IPS-NIHi7 (cell line): ENCODE measurements around the gene EME1.

ENCODE experiments used
- DNase-seq: peaks from one replicate; pipeline ENCODE4 v3.0.0; 2012; ENCODE audit warnings: mixed read lengths; ENCODE audit errors: extremely low spot score

Gene EME1

DNA sequence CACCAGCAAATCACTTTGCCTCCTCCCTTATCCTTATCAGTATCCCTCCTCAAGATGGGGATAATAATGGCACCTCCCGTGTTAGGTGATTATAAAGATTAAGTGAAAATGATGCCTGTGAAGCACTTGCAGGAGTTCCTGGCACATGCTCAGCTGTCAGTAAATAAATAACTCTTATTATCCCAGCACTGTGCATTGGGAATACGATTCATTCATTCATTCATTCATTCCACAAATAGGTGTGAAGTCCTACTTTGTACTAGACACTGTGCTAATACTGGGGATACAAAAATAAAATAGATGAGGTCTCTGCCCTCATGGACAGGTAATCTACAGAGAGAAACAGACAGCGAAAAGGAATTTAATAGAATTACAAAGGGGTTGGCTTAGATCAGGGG, 25.1 kb upstream of the EME1 start:
- no peak for DNase-seq

GRCh38 chr17:50348522-50349242, 24.3 kb upstream of the EME1 start:
- DNase-seq, result no peak

GRCh38 chr17:50349243-50349600, 23.8 kb upstream of the EME1 start:
- DNase-seq, result no peak

DNA sequence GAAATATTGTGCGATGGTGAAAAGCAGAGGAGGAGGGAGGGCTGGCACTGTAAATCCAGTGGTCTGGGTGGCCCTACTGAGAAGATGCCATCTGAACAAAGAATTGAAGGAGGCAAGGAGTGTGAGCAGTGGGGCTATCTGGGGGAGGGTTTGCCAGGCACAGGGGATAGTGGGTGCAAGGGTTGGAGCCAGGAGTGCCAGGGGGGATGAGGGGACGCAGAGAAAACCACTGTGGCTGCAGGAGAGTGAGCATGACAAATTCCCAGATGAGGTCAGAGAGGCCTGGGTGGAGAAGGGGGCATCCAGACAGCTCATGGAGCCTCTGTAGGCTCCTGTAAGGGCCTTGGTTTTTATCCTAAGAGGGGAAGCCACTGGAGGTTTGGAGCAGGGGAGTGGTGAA, 22.3 kb upstream of the EME1 start:
- no peak for DNase-seq

DNA sequence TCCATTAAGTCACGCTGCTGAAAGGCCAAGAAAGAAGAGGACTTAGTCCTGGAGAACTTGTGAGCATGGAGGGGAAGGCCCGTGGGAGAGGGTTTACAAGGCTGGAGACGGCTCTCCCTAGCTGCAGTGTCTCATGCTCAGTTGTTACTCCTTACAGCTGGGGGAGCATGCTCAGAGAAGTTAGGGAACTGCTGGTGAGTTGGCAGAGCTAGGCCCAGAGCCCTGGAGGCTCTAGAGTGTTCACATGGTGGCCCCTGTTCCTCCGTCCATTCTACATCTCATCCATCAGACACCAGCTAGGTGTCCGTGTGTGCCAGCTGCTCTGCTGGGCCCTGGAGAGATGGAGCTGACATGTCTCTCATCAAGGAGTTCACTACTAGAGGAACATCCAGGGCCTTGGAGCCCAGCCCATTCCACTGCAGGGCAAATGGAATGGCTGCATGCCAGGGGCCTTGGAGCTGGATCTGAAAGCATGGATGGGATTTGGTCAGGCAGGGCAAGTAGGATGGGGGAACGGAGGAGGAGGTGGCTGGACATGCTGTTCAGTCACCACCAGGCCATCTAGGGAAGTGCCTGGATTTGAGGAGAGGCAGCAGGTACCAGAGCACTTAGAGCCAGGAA, 20.8 kb upstream of the EME1 start:
- no peak for DNase-seq

GRCh38 chr17:50352693-50353599, 20.1 kb upstream of the EME1 start:
- DNase-seq, result no peak

DNA sequence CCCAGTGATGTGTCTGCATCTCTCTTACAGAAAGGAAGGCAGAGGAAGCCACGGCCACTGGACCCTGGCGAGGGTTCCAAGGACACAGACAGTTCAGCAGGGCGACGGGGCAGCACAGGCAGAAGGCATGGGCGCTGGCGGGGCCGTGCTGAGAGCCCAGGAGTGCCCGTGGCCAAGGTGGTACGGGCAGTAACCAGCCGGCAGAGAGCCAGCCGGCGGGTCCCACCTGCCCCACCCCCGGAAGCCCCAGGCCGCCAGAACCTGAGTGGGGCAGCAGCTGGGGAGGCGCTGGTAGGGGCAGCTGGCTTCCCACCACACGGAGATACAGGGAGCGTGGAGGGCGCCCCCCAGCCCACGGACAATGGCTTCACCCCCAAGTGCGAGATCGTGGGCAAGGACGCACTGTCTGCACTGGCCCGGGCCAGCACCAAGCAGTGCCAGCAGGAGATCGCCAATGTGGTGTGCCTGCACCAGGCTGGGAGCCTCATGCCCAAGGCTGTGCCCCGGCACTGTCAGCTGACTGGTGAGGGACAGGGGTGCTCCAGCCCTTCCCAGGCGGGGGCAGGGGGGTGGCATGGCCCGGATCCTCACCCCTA, 19.3 kb upstream of the EME1 start:
- no peak for DNase-seq

GRCh38 chr17:50354198-50354597, 18.8 kb upstream of the EME1 start:
- no peak for DNase-seq

- DNase-seq, result no peak
Observed at GRCh38 chr17:50354776-50355175, 18.3 kb upstream of the EME1 start.

DNA sequence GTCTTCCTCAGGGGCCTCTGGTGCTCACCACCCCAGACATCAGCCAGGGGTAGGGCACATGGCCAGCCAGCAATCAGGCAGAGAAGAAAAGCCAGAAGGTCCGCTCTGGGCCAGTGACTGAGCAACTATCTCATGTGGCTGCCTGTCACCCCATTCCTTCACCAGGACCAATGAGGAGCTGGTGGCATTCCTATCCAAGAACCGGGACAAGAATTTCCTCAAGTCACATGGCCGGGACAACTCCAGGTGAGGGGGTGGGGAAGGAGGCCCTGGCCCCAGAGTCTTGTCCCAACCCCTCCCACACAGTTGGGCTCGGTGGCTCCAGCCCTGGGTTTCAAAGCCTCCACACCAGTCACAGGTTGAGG, 17.7 kb upstream of the EME1 start:
- no peak for DNase-seq

GRCh38 chr17:50355701-50356341, 17.2 kb upstream of the EME1 start:
- no peak for DNase-seq

- no peak for DNase-seq
Observed at GRCh38 chr17:50356418-50356817, 16.6 kb upstream of the EME1 start.

DNA sequence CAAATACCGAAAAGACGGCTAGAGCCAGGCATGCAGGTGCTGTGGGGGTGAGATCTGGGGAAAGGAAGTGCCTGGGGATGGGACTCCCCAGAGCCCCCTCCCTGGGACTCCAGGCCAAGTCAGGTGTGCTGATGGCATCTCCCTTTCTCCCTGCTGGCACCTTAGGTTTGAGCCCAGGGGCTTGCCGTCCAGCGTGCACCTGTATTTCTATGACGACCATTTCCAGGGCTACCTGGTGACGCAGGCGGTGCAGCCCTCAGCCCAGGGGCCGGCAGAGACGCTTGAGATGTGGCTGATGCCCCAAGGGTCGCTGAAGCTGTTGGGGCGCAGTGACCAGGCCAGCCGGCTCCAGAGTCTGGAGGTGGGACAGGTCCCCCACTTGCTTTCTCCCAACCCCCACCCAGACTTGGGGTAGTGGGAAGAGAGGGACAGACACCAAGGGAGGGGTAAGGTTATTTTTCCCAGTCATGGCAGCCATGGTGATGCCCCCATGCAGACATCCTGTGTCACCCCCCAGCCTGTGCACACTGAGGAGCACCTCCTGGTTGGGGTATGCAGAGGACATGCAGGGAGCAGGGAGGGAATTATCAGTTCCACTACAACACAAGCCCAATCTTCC, 16.0 kb upstream of the EME1 start:
- DNase-seq, result no peak

- DNase-seq, result no peak
Observed at GRCh38 chr17:50358177-50358576, 14.9 kb upstream of the EME1 start.

DNA sequence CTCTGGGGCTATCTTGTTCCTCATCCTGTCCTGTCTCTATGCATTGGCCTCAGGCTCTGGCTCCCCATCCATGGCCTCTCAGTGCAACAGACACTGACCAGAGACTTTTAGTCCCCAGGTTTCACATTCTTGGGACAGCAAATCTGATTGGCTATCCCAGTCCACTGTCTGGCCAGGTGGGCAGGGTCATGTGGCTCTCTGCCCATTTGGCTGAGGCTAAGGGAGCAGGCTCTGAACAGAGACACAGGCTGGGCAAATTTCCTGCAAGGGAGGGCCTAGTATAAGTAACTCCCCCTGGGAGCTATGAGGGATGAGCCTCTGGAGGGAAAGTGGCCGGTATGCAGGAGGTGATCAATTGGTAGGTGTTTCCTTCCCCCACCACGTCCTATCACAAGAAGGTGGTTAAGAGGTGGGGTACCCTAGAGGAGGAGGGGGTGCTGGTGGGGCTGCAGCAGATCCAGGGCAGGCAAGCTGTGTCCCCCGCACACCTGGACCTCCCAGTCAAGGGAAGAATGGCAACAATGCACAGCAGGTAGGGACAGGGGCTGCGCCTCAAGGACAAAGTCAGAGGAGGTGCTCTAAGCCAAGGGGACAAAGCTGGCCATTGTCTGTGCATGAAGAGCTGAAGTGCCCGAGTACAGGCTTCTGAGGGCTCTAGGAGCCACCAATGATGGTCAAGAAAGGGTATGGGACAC, 13.9 kb upstream of the EME1 start:
- DNase-seq, result no peak

DNA sequence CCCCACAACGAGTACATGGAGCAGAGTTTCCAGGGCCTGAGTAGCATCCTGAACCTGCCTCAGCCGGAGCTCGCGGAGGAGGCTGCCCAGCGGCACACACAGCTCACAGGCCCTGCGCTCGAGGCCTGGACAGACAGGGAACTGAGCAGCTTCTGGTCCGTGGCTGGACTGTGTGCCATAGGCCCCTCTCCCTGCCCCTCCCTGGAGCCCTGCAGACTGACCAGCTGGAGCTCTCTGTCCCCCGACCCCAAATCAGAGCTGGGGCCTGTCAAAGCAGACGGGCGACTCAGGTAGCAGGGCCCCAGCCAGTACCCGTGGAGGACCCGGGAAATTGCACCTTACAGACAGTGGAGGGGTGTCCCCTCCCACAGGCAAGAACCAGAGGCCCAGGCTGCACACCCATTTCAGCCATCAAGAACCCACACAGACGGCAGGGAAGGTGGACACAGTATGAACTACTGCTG, 13.0 kb upstream of the EME1 start:
- no peak for DNase-seq

GRCh38 chr17:50360486-50361115, 12.4 kb upstream of the EME1 start:
- DNase-seq, result no peak

DNA sequence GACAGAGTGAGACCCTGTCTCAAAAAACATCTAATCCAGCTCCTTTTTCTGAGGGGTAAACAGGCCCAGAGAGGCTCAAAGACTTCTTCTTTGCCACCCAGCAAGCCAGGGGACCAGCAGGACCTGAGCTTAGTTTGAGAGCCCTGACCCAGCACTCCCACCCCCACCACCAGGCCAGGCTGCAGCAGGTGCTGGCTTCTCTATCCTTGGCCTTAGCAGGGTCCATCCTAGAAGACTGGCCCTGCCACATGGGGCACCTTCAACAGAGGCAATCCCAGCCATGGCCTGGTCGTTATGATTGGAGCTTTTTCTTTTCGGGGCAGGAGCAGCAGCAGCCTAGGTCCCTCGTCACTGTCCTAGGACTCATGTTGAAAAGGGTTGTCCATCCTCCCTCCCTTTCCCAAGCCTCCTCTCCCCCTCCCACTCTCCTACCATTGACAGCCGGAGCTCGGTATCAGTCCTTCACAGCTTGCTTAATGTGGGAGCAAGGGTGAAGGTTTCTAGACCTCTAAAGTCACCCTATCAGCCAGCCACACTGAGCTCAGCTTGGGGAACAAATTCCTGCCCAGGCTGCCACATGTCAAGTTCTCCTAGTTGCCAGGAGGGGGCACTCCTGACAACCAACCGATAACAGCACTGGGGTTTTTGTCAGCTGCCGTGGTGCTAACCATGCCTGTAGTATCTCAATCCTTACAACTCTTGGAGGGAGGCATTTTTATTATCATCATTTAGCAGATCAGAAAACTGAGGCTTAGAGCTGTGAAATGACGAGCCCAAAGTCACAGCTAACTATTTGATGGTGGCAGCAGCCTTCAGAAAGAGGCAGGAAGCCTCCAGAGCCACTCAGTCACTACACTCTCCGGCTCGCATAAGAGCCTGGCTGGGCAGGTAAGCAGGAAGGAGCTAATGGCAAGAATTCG, 11.2 kb upstream of the EME1 start:
- peak; percentile 85 for DNase-seq

DNA sequence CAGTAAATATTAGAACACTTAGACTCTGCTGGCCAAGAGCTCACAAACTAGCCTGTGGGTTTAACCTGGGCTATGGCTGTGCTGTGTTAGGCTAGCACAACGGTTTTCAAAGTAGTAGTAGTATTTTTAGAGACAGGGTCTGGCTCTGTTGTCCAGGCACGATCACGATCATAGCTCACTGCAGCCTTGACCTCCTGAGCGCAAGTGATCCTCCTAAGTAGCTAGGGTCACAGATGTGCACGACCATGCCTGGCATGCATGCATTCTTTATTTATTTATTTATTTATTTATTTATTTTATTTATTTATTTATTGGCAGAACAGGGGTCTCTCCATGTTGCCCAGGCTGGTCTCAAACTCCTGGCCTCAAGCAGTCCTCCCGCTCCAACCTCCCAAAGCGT, 10.4 kb upstream of the EME1 start:
- DNase-seq, result no peak
